CD4-positive, alpha-beta T cell (primary cell): ENCODE measurements around the gene GGTLC1. TPM values are rescaled to one million over a fixed set of nuclear protein-coding genes. Genes with fewer than 3 reads are reported as not detected.

ENCODE experiments used
- ATAC-seq: fragments of 200-7000 bp; cut with Tn5 transposase; one replicate; pipeline ENCODE4 v1.10.0; 2022; ENCODE audit warnings: mild to moderate bottlenecking; ENCODE audit not compliant: poor library complexity
- CTCF ChIA-PET: fragments of 350-600 bp; sonication (Branson Sonifier 250); formaldehyde crosslinking; loops from one replicate; lab custom pipeline; 2021; ENCODE audit warnings: antibody characterized with exemption, inconsistent platforms; lab: Charles Lee
- POLR2A ChIA-PET: fragments of 350-600 bp; sonication (Branson Sonifier 250); formaldehyde crosslinking; loops from one replicate; lab custom pipeline; 2021; ENCODE audit warnings: antibody characterized with exemption, inconsistent platforms; lab: Charles Lee
- DNase-seq, 14 experiments: peaks; one replicate each; pipeline ENCODE4 v3.0.0-alpha.2; 2013 to 2020; ENCODE audit warnings: mixed read lengths in 2 of 14
- H3K27ac ChIP-seq, 2 donors: one replicate each; pipeline versions ENCODE4 v1.5.1 to v1.7.0; 2013; ENCODE audit warnings: low read length in 2 of 2, low read depth in 1 of 2, mild to moderate bottlenecking in 1 of 2
- H3K27me3 ChIP-seq, 2 experiments: 1 replicate in 1 of 2; 2 replicates in 1 of 2; pipeline versions ENCODE4 v1.6.1 to v1.7.0; 2013; ENCODE audit warnings: low read length in 2 of 2, control low read depth in 1 of 2, mild to moderate bottlenecking in 1 of 2, moderate library complexity in 1 of 2; ENCODE audit not compliant: insufficient read depth in 2 of 2, control insufficient read depth in 1 of 2
- H3K36me3 ChIP-seq: one replicate; pipeline ENCODE4 v1.6.1; 2013; ENCODE audit warnings: low read length, control low read depth; ENCODE audit not compliant: insufficient read depth
- H3K4me1 ChIP-seq: one replicate; pipeline ENCODE4 v1.6.1; 2013; ENCODE audit warnings: low read length, control low read depth; ENCODE audit not compliant: insufficient read depth
- H3K4me3 ChIP-seq: one replicate; pipeline ENCODE4 v1.5.1; 2013; ENCODE audit warnings: mild to moderate bottlenecking, low read length, moderate library complexity
- H3K9me3 ChIP-seq, 2 experiments: 1 replicate in 1 of 2; 2 replicates in 1 of 2; pipeline versions ENCODE4 v1.6.1 to v1.7.0; 2013; ENCODE audit warnings: low read length in 2 of 2, mild to moderate bottlenecking in 2 of 2, control low read depth in 1 of 2, moderate library complexity in 1 of 2; ENCODE audit not compliant: control insufficient read depth in 1 of 2, insufficient read depth in 1 of 2
- H3K27ac Mint-ChIP-seq: one replicate; pipeline ENCODE4 v1.8.0; 2020; ENCODE audit warnings: mixed read lengths
- H3K27me3 Mint-ChIP-seq: one replicate; pipeline ENCODE4 v1.8.0; 2021; ENCODE audit warnings: mixed read lengths
- H3K36me3 Mint-ChIP-seq: one replicate; pipeline ENCODE4 v1.8.0; 2021; ENCODE audit warnings: low read depth, mixed read lengths
- H3K4me1 Mint-ChIP-seq: one replicate; pipeline ENCODE4 v1.8.0; 2021; ENCODE audit warnings: low read depth, mixed read lengths
- H3K4me3 Mint-ChIP-seq: one replicate; pipeline ENCODE4 v1.8.0; 2020; ENCODE audit warnings: mild to moderate bottlenecking, mixed read lengths
- H3K9me3 Mint-ChIP-seq: one replicate; pipeline ENCODE4 v1.8.0; 2020; ENCODE audit warnings: mixed read lengths
- intact Hi-C, 2 experiments: fragments of 100-400 bp; cut with DNase I in 1 of 2; cut with micrococcal nuclease in 1 of 2; formaldehyde crosslinking; loops; one replicate each; pipeline versions ENCODE4 v1.15.1 to v1.9.0; 2023 to 2025; cut with DNase I, micrococcal nuclease
- total RNA-seq, 174 experiments: library from RNA in 2 of 174; stranded (reverse) in 2 of 174; gene quantifications; one replicate each; pipeline ENCODE4 v1.2.3 and lab custom pipeline; 2021 to 2026
- TF ChIP-seq, protein P1 (sequence below): fragments of 200-600 bp; IDR thresholded peaks from one replicate; pipeline ENCODE4 v1.8.0; 2022; ENCODE audit warnings: antibody characterized with exemption, mild to moderate bottlenecking

GGTLC1 gene
- total RNA-seq, 2 experiments from 2014 or later, result not detected

DNA sequence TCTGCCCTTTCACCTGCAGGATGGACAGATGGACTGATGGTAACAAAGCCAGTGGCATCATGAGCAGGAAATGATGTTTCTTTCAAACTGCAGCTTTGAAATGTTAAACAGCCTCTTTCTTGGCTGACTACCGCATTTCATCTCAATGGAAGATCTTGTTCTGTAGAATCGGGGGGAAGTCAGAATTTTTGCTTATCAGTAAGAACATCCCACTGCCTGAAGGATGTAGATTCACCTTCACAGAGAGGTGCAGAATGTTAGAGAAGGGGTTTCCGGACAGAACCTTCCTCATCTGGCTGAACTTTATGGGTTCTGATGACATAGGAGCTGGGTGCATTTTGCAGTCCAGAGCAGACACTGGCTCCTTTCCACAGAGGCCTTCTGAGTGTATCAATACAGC lies 32.7 kb downstream of the GGTLC1 start:
- Histone ChIP-seq H3K27ac (no peak overlapping the region), H3K9me3 (no peaks in the 10 kb centered on the region), H3K4me3 (no peak overlapping the region), H3K36me3 (no peaks in the 10 kb centered on the region), H3K27me3 (peaks cover 0 to 3% of the 10 kb centered on the region in 2 experiments), H3K4me1 (no peaks in the 10 kb centered on the region)
- no peak overlapping the region for H3K4me3 Mint-ChIP-seq
- no peaks in the 10 kb centered on the region for H3K9me3 Mint-ChIP-seq
- TF ChIP-seq, protein P1, sequence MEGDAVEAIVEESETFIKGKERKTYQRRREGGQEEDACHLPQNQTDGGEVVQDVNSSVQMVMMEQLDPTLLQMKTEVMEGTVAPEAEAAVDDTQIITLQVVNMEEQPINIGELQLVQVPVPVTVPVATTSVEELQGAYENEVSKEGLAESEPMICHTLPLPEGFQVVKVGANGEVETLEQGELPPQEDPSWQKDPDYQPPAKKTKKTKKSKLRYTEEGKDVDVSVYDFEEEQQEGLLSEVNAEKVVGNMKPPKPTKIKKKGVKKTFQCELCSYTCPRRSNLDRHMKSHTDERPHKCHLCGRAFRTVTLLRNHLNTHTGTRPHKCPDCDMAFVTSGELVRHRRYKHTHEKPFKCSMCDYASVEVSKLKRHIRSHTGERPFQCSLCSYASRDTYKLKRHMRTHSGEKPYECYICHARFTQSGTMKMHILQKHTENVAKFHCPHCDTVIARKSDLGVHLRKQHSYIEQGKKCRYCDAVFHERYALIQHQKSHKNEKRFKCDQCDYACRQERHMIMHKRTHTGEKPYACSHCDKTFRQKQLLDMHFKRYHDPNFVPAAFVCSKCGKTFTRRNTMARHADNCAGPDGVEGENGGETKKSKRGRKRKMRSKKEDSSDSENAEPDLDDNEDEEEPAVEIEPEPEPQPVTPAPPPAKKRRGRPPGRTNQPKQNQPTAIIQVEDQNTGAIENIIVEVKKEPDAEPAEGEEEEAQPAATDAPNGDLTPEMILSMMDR, result no peak
- H3K36me3 Mint-ChIP-seq, result no peaks in the 10 kb centered on the region
- ChIA-PET POLR2A (no interaction called here), CTCF (no interaction called here)
- ATAC-seq (no peak), DNase-seq (no peak)
- no peak overlapping the region for H3K27ac Mint-ChIP-seq
- intact Hi-C loops, result no loop called here
- no peaks in the 10 kb centered on the region for H3K4me1 Mint-ChIP-seq
- peaks cover 8% of the 10 kb centered on the region for H3K27me3 Mint-ChIP-seq

DNA sequence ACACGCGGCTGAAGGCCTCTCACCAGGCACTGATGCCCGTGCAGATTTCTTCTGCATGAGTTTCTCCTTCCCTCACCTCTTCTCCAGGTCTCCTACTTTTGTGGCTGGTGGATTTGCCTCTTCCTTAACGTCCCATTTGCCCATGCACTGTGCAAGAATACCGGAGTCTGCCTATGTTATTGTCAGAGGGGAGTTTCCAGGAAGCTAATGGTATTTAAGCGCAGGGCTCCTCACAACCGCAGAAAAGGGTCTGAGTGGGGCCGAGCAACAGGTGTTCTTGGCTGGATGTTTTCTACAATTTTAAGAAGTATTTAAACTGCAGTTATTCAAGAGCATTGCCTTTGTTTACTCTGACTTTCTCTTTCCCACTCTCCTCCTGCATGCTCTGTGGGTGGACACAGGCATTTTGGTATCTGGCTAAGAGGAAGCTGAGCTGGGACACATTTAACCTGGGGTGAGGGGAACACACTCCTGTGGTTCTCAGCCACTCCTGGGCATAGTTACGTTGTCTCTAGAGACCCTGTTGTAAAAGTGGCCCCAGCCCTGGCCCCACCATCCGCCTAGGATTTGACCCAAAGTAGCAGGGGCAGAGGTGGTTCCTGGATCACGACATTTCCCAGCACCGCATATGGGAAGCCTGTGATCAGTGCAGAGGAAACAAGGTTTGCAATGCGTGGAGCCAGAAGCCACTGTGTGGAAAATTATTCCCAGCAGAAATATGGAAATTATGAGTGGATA lies 34.4 kb downstream of the GGTLC1 start:
- Mint-ChIP-seq H3K27me3 (peaks cover 12% of the 10 kb centered on the region), H3K36me3 (no peaks in the 10 kb centered on the region), H3K9me3 (no peaks in the 10 kb centered on the region), H3K4me3 (no peak overlapping the region), H3K27ac (no peak overlapping the region), H3K4me1 (no peaks in the 10 kb centered on the region)
- Histone ChIP-seq H3K27ac (no peak overlapping the region), H3K4me1 (no peaks in the 10 kb centered on the region), H3K4me3 (no peak overlapping the region), H3K27me3 (no peaks in the 10 kb centered on the region), H3K9me3 (no peaks in the 10 kb centered on the region), H3K36me3 (no peaks in the 10 kb centered on the region)
- POLR2A ChIA-PET, result no interaction called here
- TF ChIP-seq, protein P1, result no peak
- no peak for ATAC-seq
- CTCF ChIA-PET, result no interaction called here
- intact Hi-C loops, result no loop called here
- no peak for DNase-seq

DNA sequence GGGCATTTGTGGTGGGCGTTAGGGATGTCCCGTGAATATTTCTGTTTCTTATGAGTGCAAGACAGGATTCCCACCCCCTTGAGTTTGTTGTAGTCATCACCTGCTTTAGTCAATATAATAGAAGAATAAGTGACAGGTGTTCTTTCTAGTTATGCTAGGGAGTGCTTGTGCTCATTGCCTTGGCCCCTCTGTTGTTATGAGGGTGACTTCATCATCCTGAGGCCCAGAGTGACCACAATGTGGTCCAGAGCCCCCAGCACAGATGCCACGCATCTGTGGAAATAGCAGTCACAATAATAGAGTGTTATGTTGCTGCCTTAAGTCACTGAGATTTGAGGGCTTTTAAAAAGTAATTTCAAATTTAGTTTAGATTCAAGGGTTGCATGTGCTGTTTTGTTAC lies 42.4 kb downstream of the GGTLC1 start:
- H3K4me3 Mint-ChIP-seq, result no peak overlapping the region

More for the DNA sequence above, 42.4 kb downstream of the GGTLC1 start:
- Histone ChIP-seq H3K9me3 (no peaks in the 10 kb centered on the region), H3K4me3 (no peak overlapping the region), H3K4me1 (no peaks in the 10 kb centered on the region), H3K36me3 (no peaks in the 10 kb centered on the region), H3K27me3 (peaks cover 0 to 2% of the 10 kb centered on the region in 2 experiments), H3K27ac (no peak overlapping the region)
- no peaks in the 10 kb centered on the region for H3K36me3 Mint-ChIP-seq
- ChIA-PET CTCF (no interaction called here), POLR2A (no interaction called here)
- H3K27ac Mint-ChIP-seq, result no peak overlapping the region
- ATAC-seq (no peak), DNase-seq (no peak)
- intact Hi-C loops, result no loop called here
- TF ChIP-seq, protein P1, result no peak
- no peaks in the 10 kb centered on the region for H3K9me3 Mint-ChIP-seq
- no peaks in the 10 kb centered on the region for H3K4me1 Mint-ChIP-seq
- H3K27me3 Mint-ChIP-seq, result peaks cover 15% of the 10 kb centered on the region
